ENCODE results near the gene PTPRN2. TPM values are rescaled to one million over a fixed set of nuclear protein-coding genes. Genes with fewer than 3 reads are reported as not detected.

The PTPRN2 gene
- polyA plus RNA-seq, 4 donors = 1.6 to 11.7 (median 4.0) TPM

- 85 to 89% (median 88%) methylated on average over 27 to 28 of the region's 28 CpGs for WGBS, 3 donors
- no peaks in the 10 kb centered on the region for H3K4me1 ChIP-seq (ENCODE audit: control insufficient read depth in 3 of 3, insufficient read depth in 2 of 3, low read depth in 1 of 3, low read length in 2 of 3)
- no peaks in the 10 kb centered on the region for H3K36me3 ChIP-seq (ENCODE audit: control insufficient read depth in 3 of 3, insufficient read depth in 2 of 3, low read depth in 1 of 3, low read length in 3 of 3)
- no peak for DNase-seq
- H3K4me3 ChIP-seq (ENCODE audit: low read depth in 1 of 3, low read length in 3 of 3) = no peak overlapping the region
- peaks cover 0 to 66% of the 10 kb centered on the region in 2 donors for H3K9me3 ChIP-seq (ENCODE audit: control insufficient read depth in 2 of 2, insufficient read depth in 1 of 2, low read depth in 1 of 2, low read length in 1 of 2)
- H3K27me3 ChIP-seq (ENCODE audit: control insufficient read depth in 3 of 3, insufficient read depth in 3 of 3, low read length in 3 of 3) = no peaks in the 10 kb centered on the region
- no peak overlapping the region for H3K27ac ChIP-seq (ENCODE audit: low read depth in 1 of 3, low read length in 2 of 3)
- no peak for FAIRE-seq
Measured at GRCh38 chr7:158246960-158247673, 340.5 kb downstream of the PTPRN2 start.

GRCh38 chr7:158246272-158246959 lies 341.2 kb downstream of the PTPRN2 start:
- Histone ChIP-seq H3K36me3 (ENCODE audit: control insufficient read depth in 3 of 3, insufficient read depth in 2 of 3, low read depth in 1 of 3, low read length in 3 of 3) (no peaks in the 10 kb centered on the region), H3K27me3 (ENCODE audit: control insufficient read depth in 3 of 3, insufficient read depth in 3 of 3, low read length in 3 of 3) (no peaks in the 10 kb centered on the region), H3K27ac (ENCODE audit: low read depth in 1 of 3, low read length in 2 of 3) (no peak overlapping the region), H3K4me1 (ENCODE audit: control insufficient read depth in 3 of 3, insufficient read depth in 2 of 3, low read depth in 1 of 3, low read length in 2 of 3) (no peaks in the 10 kb centered on the region), H3K4me3 (ENCODE audit: low read depth in 1 of 3, low read length in 3 of 3) (no peak overlapping the region), H3K9me3 (ENCODE audit: control insufficient read depth in 2 of 2, insufficient read depth in 1 of 2, low read depth in 1 of 2, low read length in 1 of 2) (peaks cover 0 to 60% of the 10 kb centered on the region in 2 donors)
- DNase-seq (no peak), FAIRE-seq (no peak)
- WGBS, 3 donors = 86 to 90% (median 89%) methylated on average over 24 of the region's 24 CpGs

DNA sequence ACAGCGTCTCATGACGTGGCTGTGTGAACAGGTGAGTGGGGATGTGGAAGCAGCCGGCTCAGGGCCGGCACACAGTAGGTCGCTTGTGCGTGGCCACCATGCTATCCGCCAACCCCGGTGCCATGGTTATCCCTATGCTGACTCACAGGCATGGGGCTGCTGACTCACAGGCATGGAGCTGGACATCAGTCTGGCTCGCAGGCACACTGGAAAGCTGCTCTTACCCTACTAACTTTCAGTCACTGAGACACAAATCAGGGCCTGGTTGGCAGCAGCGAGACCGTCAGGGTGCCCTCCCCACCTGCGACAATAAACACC lies 341.9 kb downstream of the PTPRN2 start:
- H3K4me3 ChIP-seq (ENCODE audit: low read depth in 1 of 3, low read length in 3 of 3) = no peak overlapping the region
- H3K4me1 ChIP-seq (ENCODE audit: control insufficient read depth in 3 of 3, insufficient read depth in 2 of 3, low read depth in 1 of 3, low read length in 2 of 3) = no peaks in the 10 kb centered on the region
- DNase-seq = no peak
- 94 to 96% (median 96%) methylated on average over 12 of the region's 12 CpGs for WGBS, 3 donors
- H3K36me3 ChIP-seq (ENCODE audit: control insufficient read depth in 3 of 3, insufficient read depth in 2 of 3, low read depth in 1 of 3, low read length in 3 of 3) = no peaks in the 10 kb centered on the region
- no peak for FAIRE-seq
- H3K27ac ChIP-seq (ENCODE audit: low read depth in 1 of 3, low read length in 2 of 3) = no peak overlapping the region
- peaks cover 0 to 59% of the 10 kb centered on the region in 2 donors for H3K9me3 ChIP-seq (ENCODE audit: control insufficient read depth in 2 of 2, insufficient read depth in 1 of 2, low read depth in 1 of 2, low read length in 1 of 2)
- H3K27me3 ChIP-seq (ENCODE audit: control insufficient read depth in 3 of 3, insufficient read depth in 3 of 3, low read length in 3 of 3) = no peaks in the 10 kb centered on the region

GRCh38 chr7:158244873-158245723 lies 342.5 kb downstream of the PTPRN2 start:
- H3K4me3 ChIP-seq (ENCODE audit: low read depth in 1 of 3, low read length in 3 of 3) = no peak overlapping the region
- WGBS, 3 donors = 95 to 96% (median 95%) methylated on average over 38 to 40 of the region's 40 CpGs
- peaks cover 0 to 60% of the 10 kb centered on the region in 2 donors for H3K9me3 ChIP-seq (ENCODE audit: control insufficient read depth in 2 of 2, insufficient read depth in 1 of 2, low read depth in 1 of 2, low read length in 1 of 2)
- H3K36me3 ChIP-seq (ENCODE audit: control insufficient read depth in 3 of 3, insufficient read depth in 2 of 3, low read depth in 1 of 3, low read length in 3 of 3) = no peaks in the 10 kb centered on the region
- H3K27me3 ChIP-seq (ENCODE audit: control insufficient read depth in 3 of 3, insufficient read depth in 3 of 3, low read length in 3 of 3) = no peaks in the 10 kb centered on the region
- no peaks in the 10 kb centered on the region for H3K4me1 ChIP-seq (ENCODE audit: control insufficient read depth in 3 of 3, insufficient read depth in 2 of 3, low read depth in 1 of 3, low read length in 2 of 3)
- no peak overlapping the region for H3K27ac ChIP-seq (ENCODE audit: low read depth in 1 of 3, low read length in 2 of 3)
- FAIRE-seq (no peak), DNase-seq (no peak)

- 93 to 94% (median 93%) methylated on average over 4 of the region's 4 CpGs for WGBS, 3 donors
- DNase-seq = no peak
Measured at GRCh38 chr7:158244430-158244829, 343.2 kb downstream of the PTPRN2 start.

GRCh38 chr7:158241919-158242318 lies 345.7 kb downstream of the PTPRN2 start:
- Histone ChIP-seq H3K9me3 (ENCODE audit: control insufficient read depth in 2 of 2, insufficient read depth in 1 of 2, low read depth in 1 of 2, low read length in 1 of 2) (peaks cover 0 to 62% of the 10 kb centered on the region in 2 donors), H3K27ac (ENCODE audit: low read depth in 1 of 3, low read length in 2 of 3) (no peak overlapping the region), H3K4me3 (ENCODE audit: low read depth in 1 of 3, low read length in 3 of 3) (no peak overlapping the region), H3K27me3 (ENCODE audit: control insufficient read depth in 3 of 3, insufficient read depth in 3 of 3, low read length in 3 of 3) (no peaks in the 10 kb centered on the region), H3K4me1 (ENCODE audit: control insufficient read depth in 3 of 3, insufficient read depth in 2 of 3, low read depth in 1 of 3, low read length in 2 of 3) (no peaks in the 10 kb centered on the region), H3K36me3 (ENCODE audit: control insufficient read depth in 3 of 3, insufficient read depth in 2 of 3, low read depth in 1 of 3, low read length in 3 of 3) (no peaks in the 10 kb centered on the region)
- FAIRE-seq (no peak), DNase-seq (no peak)
- 86 to 88% (median 86%) methylated on average over 7 of the region's 7 CpGs for WGBS, 3 donors

More at GRCh38 chr7:158244430-158244829, 343.2 kb downstream of the PTPRN2 start:
- no peak for FAIRE-seq
- H3K4me3 ChIP-seq (ENCODE audit: low read depth in 1 of 3, low read length in 3 of 3) = no peak overlapping the region
- peaks cover 0 to 62% of the 10 kb centered on the region in 2 donors for H3K9me3 ChIP-seq (ENCODE audit: control insufficient read depth in 2 of 2, insufficient read depth in 1 of 2, low read depth in 1 of 2, low read length in 1 of 2)
- no peak overlapping the region for H3K27ac ChIP-seq (ENCODE audit: low read depth in 1 of 3, low read length in 2 of 3)
- H3K36me3 ChIP-seq (ENCODE audit: control insufficient read depth in 3 of 3, insufficient read depth in 2 of 3, low read depth in 1 of 3, low read length in 3 of 3) = no peaks in the 10 kb centered on the region
- H3K27me3 ChIP-seq (ENCODE audit: control insufficient read depth in 3 of 3, insufficient read depth in 3 of 3, low read length in 3 of 3) = no peaks in the 10 kb centered on the region
- H3K4me1 ChIP-seq (ENCODE audit: control insufficient read depth in 3 of 3, insufficient read depth in 2 of 3, low read depth in 1 of 3, low read length in 2 of 3) = no peaks in the 10 kb centered on the region

DNA sequence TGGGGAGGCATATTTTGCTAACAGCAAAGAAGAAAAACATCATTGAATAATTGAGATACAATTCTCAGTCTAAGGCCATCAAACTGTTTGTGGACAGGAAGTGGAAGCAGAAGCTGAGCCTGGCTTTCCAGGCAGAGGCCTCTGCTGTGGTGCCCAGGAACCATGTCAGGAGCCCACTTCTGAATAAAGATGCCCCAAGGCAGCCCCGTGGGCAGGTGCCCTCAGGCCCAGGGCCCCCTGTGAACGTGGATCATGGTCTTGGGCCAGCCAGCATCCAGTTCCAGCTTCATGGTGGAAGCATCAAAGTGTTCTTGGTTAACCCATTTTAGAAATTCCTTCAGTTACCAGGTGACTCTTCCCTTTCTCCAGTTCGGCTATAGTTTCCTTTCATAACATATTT lies 346.8 kb downstream of the PTPRN2 start:
- Histone ChIP-seq H3K4me1 (ENCODE audit: control insufficient read depth in 3 of 3, insufficient read depth in 2 of 3, low read depth in 1 of 3, low read length in 2 of 3) (no peaks in the 10 kb centered on the region), H3K27me3 (ENCODE audit: control insufficient read depth in 3 of 3, insufficient read depth in 3 of 3, low read length in 3 of 3) (no peaks in the 10 kb centered on the region), H3K9me3 (ENCODE audit: control insufficient read depth in 2 of 2, insufficient read depth in 1 of 2, low read depth in 1 of 2, low read length in 1 of 2) (peaks cover 0 to 61% of the 10 kb centered on the region in 2 donors), H3K4me3 (ENCODE audit: low read depth in 1 of 3, low read length in 3 of 3) (no peak overlapping the region), H3K27ac (ENCODE audit: low read depth in 1 of 3, low read length in 2 of 3) (no peak overlapping the region), H3K36me3 (ENCODE audit: control insufficient read depth in 3 of 3, insufficient read depth in 2 of 3, low read depth in 1 of 3, low read length in 3 of 3) (no peaks in the 10 kb centered on the region)
- FAIRE-seq (no peak), DNase-seq (no peak)
- WGBS, 3 donors = 60 to 91% (median 77%) methylated on average over 3 of the region's 3 CpGs

DNA sequence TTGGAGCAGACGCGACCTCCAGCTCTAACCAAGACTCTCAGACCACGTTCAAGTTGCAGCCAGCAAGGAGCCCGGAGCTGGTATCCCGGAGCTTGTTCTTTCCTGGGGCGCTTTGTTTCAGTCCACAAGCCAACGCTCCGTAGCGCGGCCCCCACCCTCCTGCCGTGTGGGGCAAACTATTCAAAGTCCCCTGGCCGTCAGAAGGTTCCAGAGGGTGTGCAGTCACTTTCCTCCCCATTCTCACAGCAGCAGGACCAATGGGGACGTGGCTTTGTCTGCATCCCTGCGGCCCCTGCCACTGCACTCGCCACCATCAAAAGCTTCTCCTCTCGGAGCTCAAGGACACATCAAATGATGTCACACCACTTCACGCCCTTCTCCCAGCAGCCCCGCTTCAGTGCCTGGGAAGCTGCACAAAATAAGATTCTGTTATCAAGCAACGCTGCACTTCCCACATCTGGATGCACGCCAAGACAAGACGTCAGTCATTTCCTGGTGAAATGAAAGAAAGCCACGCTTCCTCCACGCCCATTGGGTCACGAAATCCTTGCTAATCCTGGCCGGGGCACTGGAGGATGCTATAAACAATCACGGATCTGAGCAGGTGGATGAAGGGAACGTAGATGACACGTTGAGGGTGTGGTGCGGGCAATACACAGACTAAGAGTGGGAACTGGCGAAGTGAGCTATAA lies 348.2 kb downstream of the PTPRN2 start:
- Histone ChIP-seq H3K36me3 (ENCODE audit: control insufficient read depth in 3 of 3, insufficient read depth in 2 of 3, low read depth in 1 of 3, low read length in 3 of 3) (no peaks in the 10 kb centered on the region), H3K27me3 (ENCODE audit: control insufficient read depth in 3 of 3, insufficient read depth in 3 of 3, low read length in 3 of 3) (no peaks in the 10 kb centered on the region), H3K27ac (ENCODE audit: low read depth in 1 of 3, low read length in 2 of 3) (no peak overlapping the region), H3K4me3 (ENCODE audit: low read depth in 1 of 3, low read length in 3 of 3) (no peak overlapping the region), H3K4me1 (ENCODE audit: control insufficient read depth in 3 of 3, insufficient read depth in 2 of 3, low read depth in 1 of 3, low read length in 2 of 3) (no peaks in the 10 kb centered on the region), H3K9me3 (ENCODE audit: control insufficient read depth in 2 of 2, insufficient read depth in 1 of 2, low read depth in 1 of 2, low read length in 1 of 2) (peaks cover 0 to 51% of the 10 kb centered on the region in 2 donors)
- FAIRE-seq = no peak
- peak; percentile 5 to 86 for DNase-seq
- 19 to 71% (median 28%) methylated on average over 30 of the region's 30 CpGs for WGBS, 3 donors
